Measurements from ENCODE around the gene DCDC2C.

Gene DCDC2C

GRCh38 chr2:3871002-3871401 lies 167.6 kb downstream of the DCDC2C start:
- DNase-seq (ENCODE audit: low spot score): no peak
- TF ChIP-seq CTCF (IDR thresholded peaks at IDR 0.05; ENCODE audit: extremely low read depth, missing control alignments): no peak

DNA sequence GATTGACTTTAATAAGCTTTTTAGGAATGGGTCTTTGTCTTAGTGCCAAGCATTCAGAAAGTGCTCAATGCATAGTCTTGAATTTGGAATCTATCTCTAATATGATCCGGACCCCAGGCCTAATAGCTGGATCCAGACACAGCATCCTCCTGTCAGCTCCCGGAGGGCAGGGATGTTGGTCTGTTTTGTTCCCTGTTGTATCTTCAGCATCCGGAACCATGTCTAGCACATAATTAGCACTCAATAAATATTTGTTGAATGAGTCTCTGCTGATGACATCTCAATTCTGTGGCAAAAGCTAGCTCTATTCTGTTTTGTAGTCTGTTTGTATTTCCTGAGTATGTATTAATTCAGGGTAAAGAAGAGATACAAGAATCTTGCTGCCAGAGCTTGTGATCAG lies 169.1 kb downstream of the DCDC2C start:
- DNase-seq (ENCODE audit: low spot score): no peak
- TF ChIP-seq CTCF (IDR thresholded peaks at IDR 0.05; ENCODE audit: extremely low read depth, missing control alignments): no peak

GRCh38 chr2:3873899-3874298 lies 170.5 kb downstream of the DCDC2C start:
- TF ChIP-seq CTCF (IDR thresholded peaks at IDR 0.05; ENCODE audit: extremely low read depth, missing control alignments): no peak
- DNase-seq (ENCODE audit: low spot score): no peak

GRCh38 chr2:3876221-3876620 lies 172.8 kb downstream of the DCDC2C start:
- DNase-seq (ENCODE audit: low spot score): no peak
- no peak for TF ChIP-seq CTCF (IDR thresholded peaks at IDR 0.05; ENCODE audit: extremely low read depth, missing control alignments)

- no peak for DNase-seq (ENCODE audit: low spot score)
- TF ChIP-seq CTCF (IDR thresholded peaks at IDR 0.05; ENCODE audit: extremely low read depth, missing control alignments): no peak
Observed at GRCh38 chr2:3876685-3877084, 173.3 kb downstream of the DCDC2C start.

- no peak for TF ChIP-seq CTCF (IDR thresholded peaks at IDR 0.05; ENCODE audit: extremely low read depth, missing control alignments)
- DNase-seq (ENCODE audit: low spot score): no peak
Observed at GRCh38 chr2:3885629-3886628, 182.6 kb downstream of the DCDC2C start.

DNA sequence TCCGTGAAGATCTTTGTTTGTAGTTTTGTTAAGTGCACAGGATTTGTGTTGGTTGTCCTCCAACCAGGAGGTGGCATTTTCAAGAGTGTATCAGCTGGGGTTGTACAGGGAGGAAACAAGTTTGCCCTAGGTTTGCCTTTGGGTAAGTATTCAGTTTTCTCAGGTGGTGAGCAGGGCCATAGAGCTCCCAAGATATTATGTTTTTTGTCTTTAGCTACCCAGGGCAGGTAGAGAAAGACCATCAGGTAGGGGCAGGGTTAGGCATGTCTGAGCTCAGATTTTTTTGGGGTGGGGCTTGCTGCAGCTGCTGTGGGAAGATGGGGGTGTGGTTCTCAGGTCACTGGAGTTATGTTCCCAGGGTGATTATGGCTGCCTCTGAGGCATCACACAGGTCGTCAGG lies 191.6 kb downstream of the DCDC2C start:
- TF ChIP-seq CTCF (IDR thresholded peaks at IDR 0.05; ENCODE audit: extremely low read depth, missing control alignments): no peak
- no peak for DNase-seq (ENCODE audit: low spot score)
